GM15510 (cell line): ENCODE measurements around the gene PPM1H.

ENCODE experiments used
- POLR2A ChIP-seq: IDR thresholded peaks from 3 replicates; pipeline ENCODE4 v1.6.1; 2011; ENCODE audit warnings: borderline replicate concordance; ENCODE audit not compliant: insufficient read length; ENCODE audit errors: extremely low read depth

The PPM1H gene

GRCh38 chr12:62738105-62738504, 196.8 kb downstream of the PPM1H start:
- TF ChIP-seq POLR2A = no peak

- no peak for TF ChIP-seq POLR2A
Measured at GRCh38 chr12:62737615-62738014, 197.3 kb downstream of the PPM1H start.

GRCh38 chr12:62737188-62737587, 197.8 kb downstream of the PPM1H start:
- no peak for TF ChIP-seq POLR2A

GRCh38 chr12:62736596-62736995, 198.4 kb downstream of the PPM1H start:
- no peak for TF ChIP-seq POLR2A

- TF ChIP-seq POLR2A = no peak
Measured at GRCh38 chr12:62732861-62733427, 202.0 kb downstream of the PPM1H start.

GRCh38 chr12:62731055-62731820, 203.7 kb downstream of the PPM1H start:
- no peak for TF ChIP-seq POLR2A

- TF ChIP-seq POLR2A = no peak
Measured at GRCh38 chr12:62730649-62731048, 204.3 kb downstream of the PPM1H start.

GRCh38 chr12:62728741-62729140, 206.2 kb downstream of the PPM1H start:
- TF ChIP-seq POLR2A = no peak

GRCh38 chr12:62726471-62726980, 208.4 kb downstream of the PPM1H start:
- TF ChIP-seq POLR2A = no peak

GRCh38 chr12:62725781-62726180, 209.2 kb downstream of the PPM1H start:
- no peak for TF ChIP-seq POLR2A

GRCh38 chr12:62724947-62725451, 210.0 kb downstream of the PPM1H start:
- TF ChIP-seq POLR2A = no peak

- TF ChIP-seq POLR2A = no peak
Measured at GRCh38 chr12:62724285-62724684, 210.7 kb downstream of the PPM1H start.

GRCh38 chr12:62722971-62723680, 211.8 kb downstream of the PPM1H start:
- TF ChIP-seq POLR2A = no peak

- no peak for TF ChIP-seq POLR2A
Measured at GRCh38 chr12:62720661-62721330, 214.2 kb downstream of the PPM1H start.

- no peak for TF ChIP-seq POLR2A
Measured at GRCh38 chr12:62720025-62720424, 214.9 kb downstream of the PPM1H start.
